BJ (cell line): ENCODE data around the gene SHC2. TPM values are rescaled to one million over a fixed set of nuclear protein-coding genes. Genes with fewer than 3 reads are reported as not detected.
"Not testable (repeated sequence)": the region's sequence is repeated elsewhere in the genome, so short reads cannot be mapped to it uniquely, and the experiment has no call there.

Source experiments
- CTCF ChIA-PET: fragments of 350-600 bp; formaldehyde crosslinking; extraction: SDS; loops from one replicate; lab custom pipeline; 2021; ENCODE audit warnings: antibody characterized with exemption, inconsistent platforms; lab: Yijun Ruan, JAX
- POLR2A ChIA-PET: fragments of 300-600 bp; sonication (Branson Sonifier 250); formaldehyde crosslinking; extraction: SDS; loops from one replicate; lab custom pipeline; 2021; ENCODE audit warnings: antibody characterized with exemption; lab: Charles Lee
- DNase-seq: peaks from one replicate; pipeline ENCODE4 v3.0.0-alpha.2; 2011; ENCODE audit warnings: low read depth
- H3K27me3 ChIP-seq: 2 replicates; pipeline ENCODE4 v1.6.0; 2011; ENCODE audit warnings: low read length; ENCODE audit not compliant: control insufficient read depth, insufficient read depth
- H3K36me3 ChIP-seq: 2 replicates; pipeline ENCODE4 v1.5.1; 2011; ENCODE audit warnings: low read length; ENCODE audit not compliant: control insufficient read depth, insufficient read depth
- H3K4me3 ChIP-seq: 2 replicates; pipeline ENCODE4 v1.5.1; 2011; ENCODE audit warnings: low read depth, mild to moderate bottlenecking, control low read depth, low read length
- polyA plus RNA-seq: library from polyadenylated mRNA; depleted of rRNA; stranded (reverse); fragments of >200 nt; gene quantifications from 2 replicates; pipeline ENCODE4 v1.2.3, GENCODE V29; 2011
- TF ChIP-seq, protein P1 (sequence below): IDR thresholded peaks from 2 replicates; pipeline ENCODE4 v1.5.1; 2011; ENCODE audit warnings: low read depth, mild to moderate bottlenecking, control low read depth, inconsistent platforms, low read length, moderate library complexity; ENCODE audit not compliant: insufficient read depth

SHC2 gene
- polyA plus RNA-seq, 1 experiment, result 3.4 TPM

DNA sequence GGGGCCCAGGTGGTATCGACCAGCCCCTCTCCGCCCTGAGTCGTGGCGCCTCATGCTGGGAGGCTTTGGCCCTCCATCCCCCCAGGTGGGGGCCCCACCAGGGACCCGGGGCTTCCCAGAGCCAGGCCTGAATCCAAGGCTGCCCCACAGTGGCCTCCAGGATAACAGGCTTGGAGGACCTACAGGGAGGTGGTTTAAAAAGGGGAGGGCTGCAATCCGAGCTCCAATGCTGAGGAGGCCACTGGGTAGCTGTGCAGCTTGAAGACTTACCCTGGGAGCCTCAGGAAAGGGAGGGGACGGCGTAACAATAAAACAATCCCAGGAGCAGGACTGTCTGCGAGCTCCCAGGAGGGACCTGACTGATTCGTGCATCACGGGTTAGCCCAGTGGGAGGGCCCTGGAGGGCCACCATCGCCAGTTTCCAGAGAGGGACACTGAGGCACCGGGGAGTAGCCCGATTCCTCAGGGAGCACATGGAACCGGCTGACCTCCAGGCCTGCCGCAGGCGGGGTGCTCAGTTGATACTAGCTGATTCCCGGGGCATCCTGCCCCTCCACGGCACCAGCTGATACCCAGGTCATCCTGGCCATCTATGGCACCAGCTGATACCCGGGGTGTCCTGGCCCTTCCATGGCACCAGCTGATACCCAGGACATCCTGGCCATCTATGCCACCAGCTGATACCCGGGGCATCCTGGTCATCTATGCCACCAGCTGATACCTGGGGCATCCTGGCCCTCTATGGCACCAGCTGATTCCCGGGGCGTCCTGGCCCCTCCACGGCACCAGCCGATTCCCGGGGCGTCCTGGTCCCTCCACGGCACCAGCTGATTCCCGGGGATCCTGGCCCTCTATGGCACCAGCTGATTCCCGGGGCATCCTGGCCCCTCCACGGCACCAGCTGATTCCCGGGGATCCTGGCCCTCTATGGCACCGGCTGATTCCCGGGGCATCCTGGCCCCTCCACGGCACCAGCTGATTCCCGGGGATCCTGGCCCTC is 48.2 kb downstream of the SHC2 start:
- DNase-seq, result no peak
- Histone ChIP-seq H3K27me3 (peaks cover 7% of the 10 kb centered on the region), H3K4me3 (no peak overlapping the region), H3K36me3 (no peaks in the 10 kb centered on the region)
- TF ChIP-seq, protein P1, sequence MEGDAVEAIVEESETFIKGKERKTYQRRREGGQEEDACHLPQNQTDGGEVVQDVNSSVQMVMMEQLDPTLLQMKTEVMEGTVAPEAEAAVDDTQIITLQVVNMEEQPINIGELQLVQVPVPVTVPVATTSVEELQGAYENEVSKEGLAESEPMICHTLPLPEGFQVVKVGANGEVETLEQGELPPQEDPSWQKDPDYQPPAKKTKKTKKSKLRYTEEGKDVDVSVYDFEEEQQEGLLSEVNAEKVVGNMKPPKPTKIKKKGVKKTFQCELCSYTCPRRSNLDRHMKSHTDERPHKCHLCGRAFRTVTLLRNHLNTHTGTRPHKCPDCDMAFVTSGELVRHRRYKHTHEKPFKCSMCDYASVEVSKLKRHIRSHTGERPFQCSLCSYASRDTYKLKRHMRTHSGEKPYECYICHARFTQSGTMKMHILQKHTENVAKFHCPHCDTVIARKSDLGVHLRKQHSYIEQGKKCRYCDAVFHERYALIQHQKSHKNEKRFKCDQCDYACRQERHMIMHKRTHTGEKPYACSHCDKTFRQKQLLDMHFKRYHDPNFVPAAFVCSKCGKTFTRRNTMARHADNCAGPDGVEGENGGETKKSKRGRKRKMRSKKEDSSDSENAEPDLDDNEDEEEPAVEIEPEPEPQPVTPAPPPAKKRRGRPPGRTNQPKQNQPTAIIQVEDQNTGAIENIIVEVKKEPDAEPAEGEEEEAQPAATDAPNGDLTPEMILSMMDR, result no peak
- ChIA-PET CTCF (no interaction called here), POLR2A (no interaction called here)

DNA sequence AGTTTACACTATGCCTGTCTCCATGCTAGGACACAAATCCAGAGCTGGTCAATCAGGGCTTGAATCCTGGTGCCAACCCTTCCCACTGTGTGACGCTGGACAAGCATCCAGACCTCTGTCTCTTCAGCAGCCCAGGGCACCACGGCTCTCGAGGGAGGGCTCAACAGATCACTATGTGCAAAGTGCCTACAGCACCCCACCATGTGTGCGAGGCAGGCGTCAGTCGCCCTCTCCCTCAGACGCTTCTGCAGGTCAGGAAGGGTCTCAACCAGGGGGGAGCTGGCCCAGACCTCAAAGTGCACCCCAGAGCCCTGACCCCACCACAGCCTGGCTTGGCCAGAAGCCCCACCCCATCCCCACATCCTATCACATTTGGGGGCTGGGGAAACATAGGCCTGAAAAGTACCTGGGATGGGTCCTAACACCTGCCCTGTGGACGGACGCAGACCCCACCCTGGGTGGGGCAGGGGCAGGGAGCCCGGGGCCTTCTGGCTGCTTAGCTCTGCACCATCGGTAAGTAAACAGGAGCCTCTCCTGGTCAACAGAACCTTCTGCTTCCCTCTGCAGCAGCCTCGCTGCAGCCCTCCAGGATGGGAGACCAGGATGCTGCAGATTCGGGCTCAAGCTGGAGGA is 49.0 kb downstream of the SHC2 start:
- POLR2A ChIA-PET, result no interaction called here
- Histone ChIP-seq H3K4me3 (no peak overlapping the region), H3K36me3 (no peaks in the 10 kb centered on the region), H3K27me3 (peaks cover 7% of the 10 kb centered on the region)
- TF ChIP-seq, protein P1, result no peak
- CTCF ChIA-PET, result no interaction called here
- DNase-seq, result no peak

DNA sequence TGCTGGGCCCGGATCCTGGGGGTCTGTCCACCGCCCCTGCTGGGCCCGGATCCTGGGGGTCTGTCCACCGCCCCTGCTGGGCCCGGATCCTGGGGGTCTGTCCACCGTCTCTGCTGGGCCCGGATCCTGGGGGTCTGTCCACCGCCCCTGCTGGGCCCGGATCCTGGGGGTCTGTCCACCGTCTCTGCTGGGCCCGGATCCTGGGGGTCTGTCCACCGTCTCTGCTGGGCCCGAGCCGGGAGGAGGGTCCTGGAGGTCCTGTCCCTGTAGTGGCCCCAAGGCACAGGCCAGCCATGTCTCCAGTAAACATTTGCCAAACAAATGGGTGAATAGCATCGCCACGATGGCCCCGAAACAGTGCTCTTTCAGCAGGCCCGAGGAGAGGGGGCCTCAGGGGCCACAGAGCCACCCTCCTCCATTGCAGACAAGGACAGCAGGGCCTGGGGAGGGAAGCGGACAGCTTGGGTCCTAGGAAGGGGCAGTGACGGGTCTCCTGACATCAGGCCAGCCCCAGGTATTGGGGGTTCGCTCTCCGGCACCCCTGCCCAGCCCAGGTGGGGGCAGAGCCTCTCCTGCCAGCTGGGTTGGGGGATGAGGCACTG is 49.6 kb downstream of the SHC2 start:
- H3K4me3 ChIP-seq, DNase-seq, CTCF ChIA-PET, H3K36me3 ChIP-seq, H3K27me3 ChIP-seq, POLR2A ChIA-PET: not testable (repeated sequence)

DNA sequence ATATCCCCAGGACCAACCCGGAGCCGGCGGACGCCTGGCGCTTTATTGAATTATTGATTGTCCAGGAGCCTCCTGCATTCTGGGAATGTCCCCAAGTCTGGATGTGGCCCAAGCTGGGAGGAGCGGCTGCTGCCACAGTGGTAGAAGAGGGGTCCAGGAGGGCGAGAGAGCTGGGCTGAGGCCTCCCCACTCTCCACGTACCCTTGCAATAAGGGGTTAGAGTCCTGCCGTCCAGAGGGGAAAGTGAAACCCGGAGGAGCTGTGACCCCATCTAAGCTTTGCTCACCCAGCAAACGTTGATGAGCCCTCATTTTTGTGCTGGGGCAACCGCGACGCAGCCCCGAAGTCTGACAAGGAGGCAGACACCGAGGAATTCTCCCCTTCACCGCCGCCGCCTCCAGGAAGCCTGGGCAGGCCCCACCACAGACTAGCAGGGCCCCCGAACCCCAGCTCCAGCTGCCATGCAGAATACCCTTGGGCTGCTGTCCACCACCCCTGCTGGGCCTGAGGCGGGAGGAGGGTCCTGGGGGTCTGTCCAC is 50.5 kb downstream of the SHC2 start:
- POLR2A ChIA-PET, result interaction anchor here (0.5 kb wide), 1 partner anchor 196 kb away, joined by 3 read pairs; no protein-coding TSS in a partner anchor

More for the DNA sequence above, 50.5 kb downstream of the SHC2 start:
- no peaks in the 10 kb centered on the region for H3K36me3 ChIP-seq
- peaks cover 7% of the 10 kb centered on the region for H3K27me3 ChIP-seq
- DNase-seq, result no peak
- no peak overlapping the region for H3K4me3 ChIP-seq
- TF ChIP-seq, protein P1, result no peak
- CTCF ChIA-PET, result interaction anchor here (1.0 to 1.3 kb wide), 2 partner anchors 45 to 96 kb away, joined by 3 to 4 read pairs; no protein-coding TSS in a partner anchor
